Gastroesophageal sphincter (tissue), 4 donors: ENCODE data around the gene AAK1. TPM values are rescaled to one million over a fixed set of nuclear protein-coding genes. Genes with fewer than 3 reads are reported as not detected.

Source experiments
- ATAC-seq: fragments of 150-250 bp; one replicate; pipeline ENCODE4 v1.9.1; 2016; ENCODE audit warnings: mild to moderate bottlenecking, moderate library complexity
- H3K27ac ChIP-seq, 4 donors: fragments of 200-600 bp; sonication (generic) in 3 of 4; 1 replicate in 3 of 4; 2 replicates in 1 of 4; pipeline ENCODE4 v1.5.1; 2016 to 2019
- H3K27me3 ChIP-seq: fragments of 200-600 bp; sonication (generic); one replicate; pipeline ENCODE4 v1.5.1; 2019
- H3K36me3 ChIP-seq, 2 donors: fragments of 200-600 bp; sonication (generic); one replicate each; pipeline ENCODE4 v1.5.1; 2019; ENCODE audit warnings: control low read depth in 1 of 2
- H3K4me1 ChIP-seq, 3 donors: fragments of 200-600 bp; sonication (generic); 1 replicate in 2 of 3; 2 replicates in 1 of 3; pipeline ENCODE4 v1.5.1; 2016 to 2019; ENCODE audit warnings: control low read depth in 2 of 3
- H3K4me3 ChIP-seq, 2 donors: fragments of 200-600 bp; sonication (generic); one replicate each; pipeline ENCODE4 v1.5.1; 2019; ENCODE audit warnings: mild to moderate bottlenecking in 1 of 2, moderate library complexity in 1 of 2
- H3K9me3 ChIP-seq, 3 donors: fragments of 200-600 bp; sonication (generic); one replicate each; pipeline ENCODE4 v1.5.1; 2017 to 2019; ENCODE audit warnings: control low read depth in 2 of 3
- CTCF ChIP-seq, 4 experiments: fragments of 200-600 bp in 2 of 4; fragments of 450-650 bp in 2 of 4; sonication (generic) in 1 of 4; IDR thresholded peaks; one replicate each; pipeline ENCODE4 v1.5.1; 2017 to 2019; ENCODE audit warnings: antibody characterized with exemption in 4 of 4, mild to moderate bottlenecking in 2 of 4, moderate library complexity in 2 of 4
- EP300 ChIP-seq: sonication (generic); formaldehyde crosslinking; IDR thresholded peaks from one replicate; pipeline ENCODE4 v1.6.1; 2017; ENCODE audit warnings: antibody characterized with exemption, mild to moderate bottlenecking
- POLR2A ChIP-seq, 2 donors: fragments of 450-650 bp; IDR thresholded peaks; one replicate each; pipeline ENCODE4 v1.6.1; 2017; ENCODE audit warnings: antibody characterized with exemption in 2 of 2, mild to moderate bottlenecking in 2 of 2, moderate library complexity in 1 of 2
- POLR2AphosphoS5 ChIP-seq: sonication (generic); formaldehyde crosslinking; IDR thresholded peaks from one replicate; pipeline ENCODE4 v1.6.1; 2017; ENCODE audit warnings: antibody characterized with exemption
- WGBS, 2 donors: methylation state at CpG; one replicate each; pipeline ENCODE4 v1.1.5; 2018; ENCODE audit warnings: low coverage in 1 of 2; 5-methylcytosine and 5-hydroxymethylcytosine counted together
- total RNA-seq, 4 donors: library from RNA; depleted of rRNA; stranded (reverse); fragments of >200 nt; gene quantifications; one replicate each; pipeline ENCODE4 v1.1.0, GENCODE V29; 2016

The AAK1 gene
- total RNA-seq, 4 donors from 2014 or later, result 32.3 to 55.9 (median 49.6) TPM

DNA sequence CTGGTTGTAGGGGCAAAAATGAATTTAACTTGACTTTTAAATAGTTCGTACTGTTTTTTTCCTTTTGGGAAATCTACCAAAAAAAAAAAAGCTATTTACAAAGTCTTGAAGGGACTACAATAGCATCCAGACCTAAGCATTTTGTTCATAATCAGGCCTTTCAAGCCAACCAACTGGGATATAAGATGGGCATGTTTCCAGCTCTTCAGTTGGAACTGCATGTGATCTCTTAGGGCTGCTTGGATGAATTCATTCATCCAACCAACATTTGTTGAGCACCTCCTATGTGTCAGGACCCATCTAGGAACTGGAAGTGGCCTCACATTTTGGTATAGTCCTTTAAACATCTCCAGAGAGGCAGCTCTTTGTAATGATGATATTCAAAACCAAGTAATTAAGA, 98.6 kb downstream of the AAK1 start:
- Histone ChIP-seq H3K36me3 (peaks cover 0 to 39% of the 10 kb centered on the region in 2 donors), H3K4me1 (no peaks in the 10 kb centered on the region), H3K4me3 (no peak overlapping the region), H3K27ac (no peak overlapping the region), H3K9me3 (no peaks in the 10 kb centered on the region), H3K27me3 (no peaks in the 10 kb centered on the region)
- 74 to 100% methylated on average over 1 of the region's 1 CpG for WGBS, 2 donors
- no peak for ATAC-seq
- no peak for TF ChIP-seq CTCF (IDR thresholded peaks at IDR 0.05)
- TF ChIP-seq EP300, result no peak
- no peak for TF ChIP-seq POLR2AphosphoS5
- no peak for TF ChIP-seq POLR2A (IDR thresholded peaks at IDR 0.05)

DNA sequence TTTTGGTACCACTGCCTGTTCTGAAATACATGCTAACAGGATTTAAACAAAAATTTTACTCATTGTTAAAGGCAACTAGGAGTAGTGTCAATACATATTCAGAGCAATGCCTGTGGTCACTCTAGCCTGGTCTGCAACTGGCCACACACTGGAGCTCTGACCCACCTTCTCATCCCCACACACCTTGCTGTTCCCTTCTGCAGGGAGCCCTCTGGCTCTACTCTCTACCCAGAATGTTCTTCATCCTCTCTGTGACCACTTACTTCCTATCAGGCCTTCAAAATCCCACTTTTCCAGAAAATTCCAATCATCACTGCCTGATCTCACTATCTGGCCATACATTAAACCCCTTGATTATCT, 104.0 kb downstream of the AAK1 start:
- Histone ChIP-seq H3K36me3 (peaks cover 0 to 83% of the 10 kb centered on the region in 2 donors), H3K27me3 (no peaks in the 10 kb centered on the region), H3K9me3 (no peaks in the 10 kb centered on the region), H3K27ac (no peak overlapping the region), H3K4me3 (no peak overlapping the region), H3K4me1 (peaks cover 0 to 7% (median 0%) of the 10 kb centered on the region in 3 donors)
- ATAC-seq, result no peak
- TF ChIP-seq CTCF (IDR thresholded peaks at IDR 0.05) (no peak), POLR2A (IDR thresholded peaks at IDR 0.05) (no peak), EP300 (no peak), POLR2AphosphoS5 (no peak)

GRCh38 chr2:69538872-69539548, 104.5 kb downstream of the AAK1 start:
- WGBS, 2 donors, result 91 to 92% methylated on average over 4 to 7 of the region's 7 CpGs
- no peaks in the 10 kb centered on the region for H3K27me3 ChIP-seq
- no peak overlapping the region for H3K27ac ChIP-seq
- H3K9me3 ChIP-seq, result no peaks in the 10 kb centered on the region
- H3K36me3 ChIP-seq, result peaks cover 0 to 87% of the 10 kb centered on the region in 2 donors
- peaks cover 0 to 7% (median 0%) of the 10 kb centered on the region in 3 donors for H3K4me1 ChIP-seq
- TF ChIP-seq CTCF (IDR thresholded peaks at IDR 0.05) (no peak), EP300 (no peak), POLR2AphosphoS5 (no peak), POLR2A (IDR thresholded peaks at IDR 0.05) (no peak)
- ATAC-seq, result no peak
- no peak overlapping the region for H3K4me3 ChIP-seq

- 94 to 100% methylated on average over 1 to 3 of the region's 4 CpGs for WGBS, 2 donors
- ATAC-seq, result no peak
Measured at GRCh38 chr2:69538249-69538648, 105.3 kb downstream of the AAK1 start.

More at GRCh38 chr2:69538249-69538648, 105.3 kb downstream of the AAK1 start:
- peaks cover 0 to 86% of the 10 kb centered on the region in 2 donors for H3K36me3 ChIP-seq
- H3K9me3 ChIP-seq, result peaks cover 0 to 4% (median 0%) of the 10 kb centered on the region in 3 donors
- no peaks in the 10 kb centered on the region for H3K27me3 ChIP-seq
- H3K4me3 ChIP-seq, result no peak overlapping the region
- TF ChIP-seq EP300 (no peak), CTCF (IDR thresholded peaks at IDR 0.05) (no peak), POLR2A (IDR thresholded peaks at IDR 0.05) (no peak), POLR2AphosphoS5 (no peak)
- no peak overlapping the region for H3K27ac ChIP-seq
- peaks cover 0 to 7% (median 0%) of the 10 kb centered on the region in 3 donors for H3K4me1 ChIP-seq
